ENCODE measurements around the gene MYO1H.

Gene MYO1H

DNA sequence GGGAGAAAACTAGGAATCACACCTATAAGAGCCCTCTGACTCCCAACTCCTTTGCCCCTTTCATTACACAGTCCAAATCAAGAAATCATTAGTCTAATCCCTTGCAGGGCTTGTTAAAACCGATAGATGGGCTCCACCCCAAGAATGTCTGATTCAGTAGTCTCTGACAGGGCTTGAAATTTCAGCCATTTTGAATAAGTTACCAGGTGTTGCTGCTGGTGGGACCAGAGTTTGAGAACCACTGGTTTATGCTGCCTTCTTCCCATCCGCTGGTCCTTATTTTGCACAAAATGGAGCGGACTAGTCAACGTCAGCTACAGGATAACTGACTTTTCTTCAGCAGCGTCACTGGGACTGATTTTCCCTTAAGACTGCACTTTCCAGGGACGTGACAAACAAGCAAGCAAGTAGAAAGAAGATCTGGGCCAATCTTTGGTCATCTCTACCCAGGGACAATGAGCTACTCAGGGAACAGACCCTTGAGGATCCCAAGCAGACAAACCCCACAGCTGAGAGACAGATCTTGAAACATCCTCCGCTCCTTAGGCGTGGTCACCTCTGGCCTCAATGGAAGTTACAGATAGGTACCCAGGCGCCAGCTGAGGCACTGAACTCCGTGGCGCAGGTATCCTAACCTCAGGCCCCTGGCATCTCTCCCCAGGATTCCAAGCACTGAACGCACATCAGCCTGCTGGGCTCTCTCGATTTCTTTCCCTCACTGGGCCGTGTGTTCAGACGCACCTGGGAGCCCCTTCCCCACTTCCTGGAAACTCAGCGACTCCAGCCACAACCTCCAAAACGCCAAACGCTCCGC is 128.5 kb downstream of the MYO1H start:
- peak overlapping the region; percentile 99 for H3K27ac ChIP-seq (replicated peaks)

DNA sequence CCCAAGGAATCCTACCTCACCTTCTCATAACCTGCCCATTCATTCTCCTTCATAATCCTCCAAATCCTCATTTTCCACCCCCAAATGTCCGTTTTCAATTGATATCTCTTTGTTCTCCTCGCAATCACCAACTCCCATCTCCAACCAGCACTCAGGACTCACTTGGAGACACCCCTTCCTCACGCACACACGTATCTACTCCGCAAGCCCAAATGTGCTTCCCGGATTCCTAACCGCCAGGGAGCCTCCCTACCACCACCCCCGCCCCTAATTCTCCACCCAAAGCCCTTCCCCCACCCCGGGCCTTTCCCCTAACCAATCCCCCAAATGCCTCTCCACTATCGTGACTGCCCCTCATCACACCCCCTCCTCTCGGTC is 129.1 kb downstream of the MYO1H start:
- Histone ChIP-seq H3K4me3 (replicated peaks; ENCODE audit: insufficient read depth, low read length) (peak overlapping the region; percentile 99), H3K27me3 (ENCODE audit: insufficient read depth, poor library complexity, severe bottlenecking) (no peaks in the 10 kb centered on the region), H3K27ac (replicated peaks) (peak overlapping the region; percentile 99)
- TF ChIP-seq, protein P1, sequence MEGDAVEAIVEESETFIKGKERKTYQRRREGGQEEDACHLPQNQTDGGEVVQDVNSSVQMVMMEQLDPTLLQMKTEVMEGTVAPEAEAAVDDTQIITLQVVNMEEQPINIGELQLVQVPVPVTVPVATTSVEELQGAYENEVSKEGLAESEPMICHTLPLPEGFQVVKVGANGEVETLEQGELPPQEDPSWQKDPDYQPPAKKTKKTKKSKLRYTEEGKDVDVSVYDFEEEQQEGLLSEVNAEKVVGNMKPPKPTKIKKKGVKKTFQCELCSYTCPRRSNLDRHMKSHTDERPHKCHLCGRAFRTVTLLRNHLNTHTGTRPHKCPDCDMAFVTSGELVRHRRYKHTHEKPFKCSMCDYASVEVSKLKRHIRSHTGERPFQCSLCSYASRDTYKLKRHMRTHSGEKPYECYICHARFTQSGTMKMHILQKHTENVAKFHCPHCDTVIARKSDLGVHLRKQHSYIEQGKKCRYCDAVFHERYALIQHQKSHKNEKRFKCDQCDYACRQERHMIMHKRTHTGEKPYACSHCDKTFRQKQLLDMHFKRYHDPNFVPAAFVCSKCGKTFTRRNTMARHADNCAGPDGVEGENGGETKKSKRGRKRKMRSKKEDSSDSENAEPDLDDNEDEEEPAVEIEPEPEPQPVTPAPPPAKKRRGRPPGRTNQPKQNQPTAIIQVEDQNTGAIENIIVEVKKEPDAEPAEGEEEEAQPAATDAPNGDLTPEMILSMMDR (IDR thresholded peaks at IDR 0.05; ENCODE audit: insufficient read depth, low read length), result no peak
- peak in 1 of 2 experiments; percentile 15 for DNase-seq (ENCODE audit: low read depth in 1 of 2, low spot score in 1 of 2)

More for the DNA sequence above, 128.5 kb downstream of the MYO1H start:
- DNase-seq (ENCODE audit: low read depth in 1 of 2, low spot score in 1 of 2), result no peak
- no peak for TF ChIP-seq GABPA (IDR thresholded peaks at IDR 0.05; ENCODE audit: low read depth)
- TF ChIP-seq, protein P1 (IDR thresholded peaks at IDR 0.05; ENCODE audit: insufficient read depth, low read length), result no peak
- no peak for TF ChIP-seq POLR2AphosphoS5 (IDR thresholded peaks at IDR 0.05; ENCODE audit: low read depth)
- no peak for TF ChIP-seq SPI1 (IDR thresholded peaks at IDR 0.05; ENCODE audit: borderline replicate concordance, low read depth)
- no peak for TF ChIP-seq REST (IDR thresholded peaks at IDR 0.05; ENCODE audit: insufficient replicate concordance, low read depth)
- Histone ChIP-seq H3K27me3 (ENCODE audit: insufficient read depth, poor library complexity, severe bottlenecking) (no peaks in the 10 kb centered on the region), H3K4me3 (replicated peaks; ENCODE audit: insufficient read depth, low read length) (peak overlapping the region; percentile 99)

GRCh38 chr12:109477185-109477962 is 129.7 kb downstream of the MYO1H start, which contains the start of the genes KCTD10 and UBE3B:
Gene KCTD10, minus strand, starts transcription at chr12:109477300. Its CDS starts 38 bp downstream, at chr12:109477262.
Gene UBE3B, plus strand, starts transcription at chr12:109477634. Its CDS starts 5,918 bp downstream, at chr12:109483552.
- TF ChIP-seq POLR2AphosphoS5 (IDR thresholded peaks at IDR 0.05; ENCODE audit: low read depth) (peak; percentile 78; the same call in 1 of the 2 replicates), GABPA (IDR thresholded peaks at IDR 0.05; ENCODE audit: low read depth) (peak; percentile 97), REST (IDR thresholded peaks at IDR 0.05; ENCODE audit: insufficient replicate concordance, low read depth) (peak; percentile 79)
- TF ChIP-seq, protein P1 (IDR thresholded peaks at IDR 0.05; ENCODE audit: insufficient read depth, low read length), result no peak
- Histone ChIP-seq H3K27me3 (ENCODE audit: insufficient read depth, poor library complexity, severe bottlenecking) (no peaks in the 10 kb centered on the region), H3K4me3 (replicated peaks; ENCODE audit: insufficient read depth, low read length) (peak within 1 kb of the TSS; percentile 99), H3K27ac (replicated peaks) (peak within 1 kb of the TSS; percentile 99)
- peak; percentile 77 to 86 for DNase-seq (ENCODE audit: low read depth in 1 of 2, low spot score in 1 of 2)
